HepG2 (cell line): ENCODE results near the gene TRPM1.

Experiments
- CBX2 ChIP-seq, 2 experiments: fragments of 200-600 bp in 1 of 2; sonication (generic); formaldehyde crosslinking in 1 of 2; IDR thresholded peaks; 2 replicates each; pipeline versions ENCODE4 v1.7.0 to v1.8.1; 2018 to 2022; ENCODE audit warnings: low read depth in 2 of 2, low read length in 1 of 2, mild to moderate bottlenecking in 1 of 2, missing genetic modification reagents in 1 of 2
- FOXP4 ChIP-seq: sonication (generic); formaldehyde crosslinking; IDR thresholded peaks from 2 replicates; pipeline ENCODE4 v1.4.0; 2020; ENCODE audit warnings: missing genetic modification reagents
- TCF12 ChIP-seq, 2 experiments: fragments of 450-650 bp in 1 of 2; sonication (generic) in 1 of 2; formaldehyde crosslinking in 1 of 2; IDR thresholded peaks; 2 replicates each; pipeline versions ENCODE4 v1.6.1 to v1.8.0; 2017 to 2022; ENCODE audit warnings: antibody characterized with exemption in 1 of 2, mild to moderate bottlenecking in 1 of 2, missing genetic modification reagents in 1 of 2, moderate library complexity in 1 of 2
- TMF1 ChIP-seq: sonication (generic); formaldehyde crosslinking; IDR thresholded peaks from 2 replicates; pipeline ENCODE4 v1.8.1; 2022; ENCODE audit warnings: low read depth, missing genetic modification reagents
- ZNF136 ChIP-seq: sonication (generic); formaldehyde crosslinking; IDR thresholded peaks from 2 replicates; pipeline ENCODE4 v1.8.1; 2022; ENCODE audit warnings: low read depth, mild to moderate bottlenecking, moderate library complexity, missing genetic modification reagents
- ZNF629 ChIP-seq: sonication (generic); formaldehyde crosslinking; conservative IDR thresholded peaks from 2 replicates; pipeline ENCODE4 v1.5.0; 2020; ENCODE audit warnings: missing genetic modification reagents

GRCh38 chr15:30974112-30974511 lies 127.4 kb downstream of the TRPM1 start:
- TF ChIP-seq TMF1 (CRISPR knock-in tag) = no peak
- no peak for TF ChIP-seq ZNF136
- no peak for TF ChIP-seq CBX2 (IDR thresholded peaks at IDR 0.05; ENCODE audit: low read depth, low read length)
- no peak for TF ChIP-seq CBX2 (CRISPR knock-in tag; IDR thresholded peaks at IDR 0.05; ENCODE audit: low read depth)
- no peak for TF ChIP-seq FOXP4 (CRISPR knock-in tag)
- no peak for TF ChIP-seq ZNF629 (CRISPR knock-in tag)
- no peak for TF ChIP-seq TCF12 (IDR thresholded peaks at IDR 0.05)
- TF ChIP-seq TCF12 (CRISPR knock-in tag; IDR thresholded peaks at IDR 0.05) = no peak
